22Rv1 (cell line): ENCODE results near the gene KRT86.

Source experiments
- ZFX ChIP-seq: fragments of 450-650 bp; IDR thresholded peaks from 2 replicates; pipeline ENCODE4 v1.6.1; 2017; ENCODE audit warnings: antibody characterized with exemption, borderline replicate concordance
- TF ChIP-seq, protein P1 (sequence below): fragments of 450-650 bp; IDR thresholded peaks from 2 replicates; pipeline ENCODE4 v1.5.1; 2017; ENCODE audit warnings: mild to moderate bottlenecking

GRCh38 chr12:52254965-52255751 is 19.3 kb upstream of the KRT86 start:
- TF ChIP-seq, protein P1, sequence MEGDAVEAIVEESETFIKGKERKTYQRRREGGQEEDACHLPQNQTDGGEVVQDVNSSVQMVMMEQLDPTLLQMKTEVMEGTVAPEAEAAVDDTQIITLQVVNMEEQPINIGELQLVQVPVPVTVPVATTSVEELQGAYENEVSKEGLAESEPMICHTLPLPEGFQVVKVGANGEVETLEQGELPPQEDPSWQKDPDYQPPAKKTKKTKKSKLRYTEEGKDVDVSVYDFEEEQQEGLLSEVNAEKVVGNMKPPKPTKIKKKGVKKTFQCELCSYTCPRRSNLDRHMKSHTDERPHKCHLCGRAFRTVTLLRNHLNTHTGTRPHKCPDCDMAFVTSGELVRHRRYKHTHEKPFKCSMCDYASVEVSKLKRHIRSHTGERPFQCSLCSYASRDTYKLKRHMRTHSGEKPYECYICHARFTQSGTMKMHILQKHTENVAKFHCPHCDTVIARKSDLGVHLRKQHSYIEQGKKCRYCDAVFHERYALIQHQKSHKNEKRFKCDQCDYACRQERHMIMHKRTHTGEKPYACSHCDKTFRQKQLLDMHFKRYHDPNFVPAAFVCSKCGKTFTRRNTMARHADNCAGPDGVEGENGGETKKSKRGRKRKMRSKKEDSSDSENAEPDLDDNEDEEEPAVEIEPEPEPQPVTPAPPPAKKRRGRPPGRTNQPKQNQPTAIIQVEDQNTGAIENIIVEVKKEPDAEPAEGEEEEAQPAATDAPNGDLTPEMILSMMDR, result no peak
- TF ChIP-seq ZFX, result no peak
